DOHH2 (cell line): Measurements from ENCODE around the gene MED4.

ENCODE experiments used
- H3F3A ChIP-seq: fragments of 200-600 bp; sonication (generic), shearing (Covaris generic); 2 replicates; pipeline ENCODE4 v1.6.0; 2016; ENCODE audit warnings: antibody characterized with exemption, mild to moderate bottlenecking; ENCODE audit not compliant: control insufficient read depth, insufficient read depth
- H3K27ac ChIP-seq: fragments of 200-600 bp; sonication (generic); 2 replicates; pipeline ENCODE4 v1.5.1; 2014; ENCODE audit warnings: low read depth, mild to moderate bottlenecking, low read length, moderate library complexity
- H3K27me3 ChIP-seq: fragments of 200-600 bp; sonication (generic); 2 replicates; pipeline ENCODE4 v1.6.1; 2014; ENCODE audit warnings: mild to moderate bottlenecking, low read length, mixed read lengths; ENCODE audit not compliant: control insufficient read depth
- H3K36me3 ChIP-seq: fragments of 200-600 bp; sonication (generic); 2 replicates; pipeline ENCODE4 v1.6.1; 2014; ENCODE audit warnings: mild to moderate bottlenecking, low read length, moderate library complexity, mixed read lengths; ENCODE audit not compliant: control insufficient read depth
- H3K4me1 ChIP-seq: fragments of 200-600 bp; sonication (generic); 2 replicates; pipeline ENCODE4 v1.6.1; 2014; ENCODE audit warnings: mild to moderate bottlenecking, low read length, mixed read lengths; ENCODE audit not compliant: control insufficient read depth
- H3K4me2 ChIP-seq: fragments of 200-600 bp; sonication (generic); 2 replicates; pipeline ENCODE4 v1.6.0; 2014; ENCODE audit warnings: mild to moderate bottlenecking, low read length, moderate library complexity
- H3K4me3 ChIP-seq: fragments of 200-600 bp; sonication (generic); 2 replicates; pipeline ENCODE4 v1.5.1; 2014; ENCODE audit warnings: mild to moderate bottlenecking, low read length, mixed read lengths
- H3K79me2 ChIP-seq: fragments of 200-600 bp; sonication (generic); 2 replicates; pipeline ENCODE4 v1.6.1; 2014; ENCODE audit warnings: mild to moderate bottlenecking, low read length, mixed read lengths; ENCODE audit not compliant: control insufficient read depth
- H3K9me2 ChIP-seq: fragments of 200-600 bp; sonication (generic); replicated peaks from 2 replicates; pipeline ENCODE4 v1.6.1; 2014; ENCODE audit warnings: mild to moderate bottlenecking, low read length, mixed read lengths; ENCODE audit not compliant: control insufficient read depth
- H3K9me3 ChIP-seq: fragments of 200-600 bp; sonication (generic); 2 replicates; pipeline ENCODE4 v1.6.1; 2014; ENCODE audit warnings: antibody characterized with exemption, low read length, mixed read lengths; ENCODE audit not compliant: control insufficient read depth, insufficient read depth
- H4K20me1 ChIP-seq: fragments of 200-600 bp; sonication (generic); 2 replicates; pipeline ENCODE4 v1.6.0; 2014; ENCODE audit warnings: low read depth, mild to moderate bottlenecking, antibody characterized with exemption, low read length, moderate library complexity; ENCODE audit not compliant: control insufficient read depth, insufficient read depth
- EZH2phosphoT487 ChIP-seq: fragments of 200-600 bp; sonication (generic); IDR thresholded peaks from 2 replicates; pipeline ENCODE4 v1.6.1; 2017; ENCODE audit warnings: borderline replicate concordance, mild to moderate bottlenecking, antibody characterized with exemption, low read length, moderate library complexity, mixed read lengths
- TF ChIP-seq, protein P1 (sequence below): fragments of 200-600 bp; sonication (generic); IDR thresholded peaks from one replicate; pipeline ENCODE4 v1.5.1; 2014; ENCODE audit warnings: antibody characterized with exemption, mild to moderate bottlenecking, low read depth, low read length; ENCODE audit not compliant: poor library complexity, severe bottlenecking

MED4 gene

DNA sequence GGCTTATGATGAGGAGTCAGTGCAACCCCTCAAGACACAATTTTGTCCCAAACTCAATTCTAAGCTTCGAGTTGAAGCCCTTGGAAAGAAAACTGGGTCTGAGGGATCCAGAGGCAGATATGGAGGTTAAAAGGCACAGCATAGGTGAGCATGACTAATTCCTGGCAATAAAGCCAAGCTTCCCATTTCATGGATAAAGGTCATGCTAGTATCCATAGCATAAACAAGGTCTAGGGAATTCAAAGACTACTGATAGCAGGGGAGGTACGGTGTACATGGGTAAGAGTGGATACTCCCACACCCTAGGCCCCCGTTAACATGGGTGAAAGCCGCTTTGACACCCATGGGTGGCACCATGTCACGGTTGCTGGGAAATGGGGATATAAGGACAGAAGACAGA lies 24.0 kb downstream of the MED4 start:
- H3K36me3 ChIP-seq: peaks cover 99% of the 10 kb centered on the region
- no peaks in the 10 kb centered on the region for H3K9me2 ChIP-seq
- no peaks in the 10 kb centered on the region for H3K27me3 ChIP-seq
- H3K4me3 ChIP-seq: no peak overlapping the region
- peaks cover 4% of the 10 kb centered on the region; the same call in 1 of the 2 replicates for H3F3A ChIP-seq
- H3K4me1 ChIP-seq: peaks cover 23% of the 10 kb centered on the region
- no peaks in the 10 kb centered on the region for H4K20me1 ChIP-seq
- H3K4me2 ChIP-seq: no peak overlapping the region
- H3K9me3 ChIP-seq: peaks cover 51% of the 10 kb centered on the region
- H3K27ac ChIP-seq: no peak overlapping the region
- no peaks in the 10 kb centered on the region for H3K79me2 ChIP-seq
- no peak for TF ChIP-seq EZH2phosphoT487
- TF ChIP-seq, protein P1, sequence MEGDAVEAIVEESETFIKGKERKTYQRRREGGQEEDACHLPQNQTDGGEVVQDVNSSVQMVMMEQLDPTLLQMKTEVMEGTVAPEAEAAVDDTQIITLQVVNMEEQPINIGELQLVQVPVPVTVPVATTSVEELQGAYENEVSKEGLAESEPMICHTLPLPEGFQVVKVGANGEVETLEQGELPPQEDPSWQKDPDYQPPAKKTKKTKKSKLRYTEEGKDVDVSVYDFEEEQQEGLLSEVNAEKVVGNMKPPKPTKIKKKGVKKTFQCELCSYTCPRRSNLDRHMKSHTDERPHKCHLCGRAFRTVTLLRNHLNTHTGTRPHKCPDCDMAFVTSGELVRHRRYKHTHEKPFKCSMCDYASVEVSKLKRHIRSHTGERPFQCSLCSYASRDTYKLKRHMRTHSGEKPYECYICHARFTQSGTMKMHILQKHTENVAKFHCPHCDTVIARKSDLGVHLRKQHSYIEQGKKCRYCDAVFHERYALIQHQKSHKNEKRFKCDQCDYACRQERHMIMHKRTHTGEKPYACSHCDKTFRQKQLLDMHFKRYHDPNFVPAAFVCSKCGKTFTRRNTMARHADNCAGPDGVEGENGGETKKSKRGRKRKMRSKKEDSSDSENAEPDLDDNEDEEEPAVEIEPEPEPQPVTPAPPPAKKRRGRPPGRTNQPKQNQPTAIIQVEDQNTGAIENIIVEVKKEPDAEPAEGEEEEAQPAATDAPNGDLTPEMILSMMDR: no peak

DNA sequence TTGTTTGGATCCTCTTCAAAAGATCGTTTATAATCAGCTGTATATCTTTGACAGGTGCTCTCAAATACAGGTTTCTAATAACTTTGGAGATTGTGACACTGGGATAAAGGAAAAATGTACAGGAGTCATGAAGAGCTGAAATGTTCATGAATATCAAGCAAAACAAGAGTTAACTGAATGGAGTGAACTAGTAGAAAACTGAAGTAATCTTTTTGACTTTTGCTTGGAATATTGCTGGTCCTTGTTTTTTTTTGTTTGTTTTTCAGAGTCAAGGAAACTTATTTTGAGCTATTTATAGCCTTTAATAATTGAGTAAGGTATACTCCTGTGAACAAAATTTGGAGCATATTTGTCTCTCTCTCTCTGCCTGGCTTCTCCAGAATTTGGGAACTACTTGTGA lies 25.3 kb downstream of the MED4 start:
- Histone ChIP-seq H3K4me3 (no peak overlapping the region), H3K27me3 (no peaks in the 10 kb centered on the region), H3K4me2 (no peak overlapping the region), H3K9me3 (peaks cover 51% of the 10 kb centered on the region), H3K27ac (no peak overlapping the region), H3K36me3 (peaks cover 93% of the 10 kb centered on the region), H4K20me1 (no peaks in the 10 kb centered on the region), H3K4me1 (peaks cover 37% of the 10 kb centered on the region), H3K79me2 (no peaks in the 10 kb centered on the region), H3K9me2 (no peaks in the 10 kb centered on the region), H3F3A (peaks cover 4% of the 10 kb centered on the region; the same call in 1 of the 2 replicates)
- TF ChIP-seq, protein P1: no peak
- TF ChIP-seq EZH2phosphoT487: no peak

DNA sequence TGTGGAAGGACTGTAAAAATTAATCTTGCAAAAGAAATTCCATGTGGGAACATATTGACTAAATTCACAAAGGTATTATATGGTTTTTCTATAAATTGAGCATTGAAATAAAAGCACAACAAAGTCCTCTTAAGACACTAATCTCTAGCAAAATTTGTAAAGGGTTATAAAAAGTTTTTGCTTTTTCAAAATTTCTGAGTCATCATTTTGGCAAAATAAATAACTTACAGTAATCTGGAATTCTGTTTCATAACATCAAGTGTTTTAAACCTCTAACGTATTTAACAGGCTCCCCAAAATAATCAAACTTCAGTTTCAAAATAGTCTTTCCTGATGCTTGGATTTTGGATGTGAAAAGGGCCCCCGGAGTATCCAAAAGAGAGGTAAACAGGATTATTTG lies 26.0 kb downstream of the MED4 start:
- Histone ChIP-seq H3K4me1 (peaks cover 38% of the 10 kb centered on the region), H3K9me3 (peaks cover 51% of the 10 kb centered on the region), H4K20me1 (no peaks in the 10 kb centered on the region), H3K79me2 (no peaks in the 10 kb centered on the region), H3K36me3 (peaks cover 89% of the 10 kb centered on the region), H3K4me3 (no peak overlapping the region), H3K27me3 (no peaks in the 10 kb centered on the region), H3K27ac (no peak overlapping the region), H3K9me2 (no peaks in the 10 kb centered on the region), H3K4me2 (no peak overlapping the region), H3F3A (peaks cover 4% of the 10 kb centered on the region; the same call in 1 of the 2 replicates)
- TF ChIP-seq EZH2phosphoT487: no peak
- TF ChIP-seq, protein P1: no peak

DNA sequence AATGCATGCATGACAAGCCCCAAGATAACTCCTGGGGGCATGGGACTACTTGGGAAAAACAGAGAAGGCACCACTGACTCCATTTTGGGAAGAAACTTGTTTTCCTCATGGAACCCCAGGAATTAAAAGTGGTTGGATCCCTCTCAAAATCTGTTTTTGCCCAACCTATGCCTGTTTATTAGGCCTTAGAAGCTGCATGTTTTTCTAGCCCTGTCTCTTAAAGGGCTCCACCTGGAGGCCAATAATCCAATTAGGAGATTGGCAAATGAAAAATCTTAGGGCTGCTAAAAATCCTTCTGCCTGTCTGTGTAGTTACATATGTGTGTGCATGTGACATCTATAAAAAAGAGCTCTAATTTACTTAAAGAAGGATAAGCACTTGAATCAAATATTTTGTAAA lies 26.9 kb downstream of the MED4 start:
- H3K36me3 ChIP-seq: peaks cover 80% of the 10 kb centered on the region
- peaks cover 4% of the 10 kb centered on the region; the same call in 1 of the 2 replicates for H3F3A ChIP-seq
- no peaks in the 10 kb centered on the region for H3K79me2 ChIP-seq
- TF ChIP-seq, protein P1: peak; percentile 34
- no peak for TF ChIP-seq EZH2phosphoT487
- peaks cover 47% of the 10 kb centered on the region for H3K9me3 ChIP-seq
- H3K4me1 ChIP-seq: peaks cover 38% of the 10 kb centered on the region
- H3K9me2 ChIP-seq: no peaks in the 10 kb centered on the region
- no peaks in the 10 kb centered on the region for H3K27me3 ChIP-seq
- no peaks in the 10 kb centered on the region for H4K20me1 ChIP-seq
- H3K4me3 ChIP-seq: no peak overlapping the region
- H3K4me2 ChIP-seq: no peak overlapping the region
- no peak overlapping the region for H3K27ac ChIP-seq
